A673 (cell line): Measurements from ENCODE around the gene HSPA1A.

Source experiments
- EZH2 ChIP-seq: fragments of 200-600 bp; sonication (generic); IDR thresholded peaks from 2 replicates; pipeline ENCODE4 v1.6.1; 2017; ENCODE audit warnings: borderline replicate concordance, low read depth, mild to moderate bottlenecking, mixed read lengths, antibody characterized with exemption, low read length; ENCODE audit not compliant: poor library complexity, severe bottlenecking
- TF ChIP-seq, protein P1 (sequence below): fragments of 300-800, 200-600 bp; sonication (generic); conservative IDR thresholded peaks from 2 replicates; pipeline ENCODE4 v1.5.1; 2017; ENCODE audit warnings: low read depth, mild to moderate bottlenecking, antibody characterized with exemption, low read length, moderate library complexity, mixed read lengths

DNA sequence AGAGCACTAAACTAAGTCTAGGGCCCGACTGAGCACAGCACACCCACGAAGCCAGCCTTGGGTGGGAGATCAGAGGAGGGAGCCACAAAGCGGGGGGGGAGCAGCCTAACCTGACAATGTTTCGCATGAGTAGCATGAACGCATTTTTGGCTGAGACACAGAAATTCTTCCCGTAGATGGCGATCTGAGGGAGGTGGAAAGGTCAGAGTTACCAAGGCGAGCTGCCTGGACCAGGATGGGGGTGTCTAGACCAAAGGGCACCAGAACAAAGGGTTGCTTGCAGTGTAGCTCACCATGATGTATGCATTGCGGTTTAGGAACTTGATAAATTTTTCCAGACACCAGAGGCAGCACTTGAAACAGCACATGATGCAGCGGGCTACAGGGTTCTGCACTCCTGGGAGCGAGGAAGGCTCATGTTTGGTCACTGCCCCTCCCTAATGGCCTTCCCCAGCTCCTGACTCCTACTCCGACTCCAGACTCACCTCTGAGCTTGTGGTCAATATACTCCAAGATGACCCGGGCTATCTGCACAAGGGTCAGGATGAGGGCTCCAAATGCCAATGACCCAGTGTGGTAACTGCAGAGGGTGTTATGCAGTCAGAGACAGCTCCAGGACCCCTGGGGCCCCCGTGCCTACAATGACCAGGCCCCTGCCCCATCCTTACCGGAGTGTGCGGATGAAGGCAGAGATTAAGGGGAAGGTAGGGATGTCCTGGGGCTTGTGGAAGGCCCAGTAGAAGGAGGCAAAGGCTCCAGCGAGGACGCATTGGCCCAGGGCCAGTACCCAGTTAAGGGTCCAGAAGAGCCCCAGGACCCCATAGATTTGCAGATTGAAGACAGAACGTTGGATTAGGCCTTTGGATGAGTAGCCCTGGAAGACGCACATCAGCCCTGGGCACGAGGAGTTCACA, 50.1 kb downstream of the HSPA1A start:
- TF ChIP-seq, protein P1, sequence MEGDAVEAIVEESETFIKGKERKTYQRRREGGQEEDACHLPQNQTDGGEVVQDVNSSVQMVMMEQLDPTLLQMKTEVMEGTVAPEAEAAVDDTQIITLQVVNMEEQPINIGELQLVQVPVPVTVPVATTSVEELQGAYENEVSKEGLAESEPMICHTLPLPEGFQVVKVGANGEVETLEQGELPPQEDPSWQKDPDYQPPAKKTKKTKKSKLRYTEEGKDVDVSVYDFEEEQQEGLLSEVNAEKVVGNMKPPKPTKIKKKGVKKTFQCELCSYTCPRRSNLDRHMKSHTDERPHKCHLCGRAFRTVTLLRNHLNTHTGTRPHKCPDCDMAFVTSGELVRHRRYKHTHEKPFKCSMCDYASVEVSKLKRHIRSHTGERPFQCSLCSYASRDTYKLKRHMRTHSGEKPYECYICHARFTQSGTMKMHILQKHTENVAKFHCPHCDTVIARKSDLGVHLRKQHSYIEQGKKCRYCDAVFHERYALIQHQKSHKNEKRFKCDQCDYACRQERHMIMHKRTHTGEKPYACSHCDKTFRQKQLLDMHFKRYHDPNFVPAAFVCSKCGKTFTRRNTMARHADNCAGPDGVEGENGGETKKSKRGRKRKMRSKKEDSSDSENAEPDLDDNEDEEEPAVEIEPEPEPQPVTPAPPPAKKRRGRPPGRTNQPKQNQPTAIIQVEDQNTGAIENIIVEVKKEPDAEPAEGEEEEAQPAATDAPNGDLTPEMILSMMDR, result no peak
- TF ChIP-seq EZH2, result no peak
